ENCODE data around the gene SPPL3. TPM values are rescaled to one million over a fixed set of nuclear protein-coding genes. Genes with fewer than 3 reads are reported as not detected.

The SPPL3 gene
- total RNA-seq, 2 experiments from 2014 or later = 29.5 to 48.2 TPM

- Mint-ChIP-seq H3K9me3 (ENCODE audit: low read depth) (no peaks in the 10 kb centered on the region), H3K36me3 (ENCODE audit: low read depth) (peaks cover 2% of the 10 kb centered on the region), H3K4me1 (peaks cover 43% of the 10 kb centered on the region), H3K27ac (peak overlapping the region; percentile 5), H3K27me3 (no peaks in the 10 kb centered on the region), H3K4me3 (no peak overlapping the region)
- ChIA-PET POLR2A (no interaction called here), CTCF (interaction anchor here (0.6 kb wide), 1 partner anchor 10 kb away, joined by 3 read pairs; no protein-coding TSS in a partner anchor)
- ATAC-seq = no peak
- DNase-seq = no peak
- intact Hi-C loops (cut with DNase I, micrococcal nuclease) = no loop called here
Observed at GRCh38 chr12:120873226-120873625, 30.9 kb downstream of the SPPL3 start.

- H3K4me1 Mint-ChIP-seq = peaks cover 43% of the 10 kb centered on the region
- intact Hi-C loops (cut with DNase I, micrococcal nuclease) = no loop called here
- ChIA-PET CTCF (interaction anchor here (1.1 kb wide), 1 partner anchor 10 kb away, joined by 3 read pairs; no protein-coding TSS in a partner anchor), POLR2A (no interaction called here)
- ATAC-seq (no peak), DNase-seq (no peak)
- no peaks in the 10 kb centered on the region for H3K27me3 Mint-ChIP-seq
- peaks cover 4% of the 10 kb centered on the region for H3K36me3 Mint-ChIP-seq (ENCODE audit: low read depth)
- no peaks in the 10 kb centered on the region for H3K9me3 Mint-ChIP-seq (ENCODE audit: low read depth)
- H3K4me3 Mint-ChIP-seq = no peak overlapping the region
- H3K27ac Mint-ChIP-seq = no peak overlapping the region
Observed at GRCh38 chr12:120872487-120872886, 31.7 kb downstream of the SPPL3 start.

- Mint-ChIP-seq H3K27me3 (no peaks in the 10 kb centered on the region), H3K9me3 (ENCODE audit: low read depth) (no peaks in the 10 kb centered on the region), H3K27ac (no peak overlapping the region), H3K4me1 (peaks cover 40% of the 10 kb centered on the region), H3K36me3 (ENCODE audit: low read depth) (peaks cover 2% of the 10 kb centered on the region), H3K4me3 (no peak overlapping the region)
- ATAC-seq (no peak), DNase-seq (no peak)
- intact Hi-C loops (cut with DNase I, micrococcal nuclease) = no loop called here
- POLR2A ChIA-PET = interaction anchor here (0.6 kb wide), 1 partner anchor 26 kb away, joined by 3 read pairs; no protein-coding TSS in a partner anchor
- CTCF ChIA-PET = interaction anchor here (0.8 to 1.5 kb wide), 3 partner anchors 8 to 40 kb away, joined by 3 to 4 read pairs (median 3); no protein-coding TSS in a partner anchor
Observed at GRCh38 chr12:120870415-120870814, 33.7 kb downstream of the SPPL3 start.

- no peak overlapping the region for H3K27ac Mint-ChIP-seq
- H3K27me3 Mint-ChIP-seq = no peaks in the 10 kb centered on the region
- peaks cover 43% of the 10 kb centered on the region for H3K4me1 Mint-ChIP-seq
- no peak overlapping the region for H3K4me3 Mint-ChIP-seq
- peaks cover 2% of the 10 kb centered on the region for H3K36me3 Mint-ChIP-seq (ENCODE audit: low read depth)
- ChIA-PET CTCF (interaction anchor here (0.8 to 1.5 kb wide), 4 partner anchors 9 to 102 kb away, joined by 3 to 4 read pairs (median 3); no protein-coding TSS in a partner anchor), POLR2A (interaction anchor here (0.7 kb wide), 1 partner anchor 25 kb away, joined by 3 read pairs; no protein-coding TSS in a partner anchor)
- DNase-seq (no peak), ATAC-seq (no peak)
- intact Hi-C loops (cut with DNase I, micrococcal nuclease) = no loop called here
- H3K9me3 Mint-ChIP-seq (ENCODE audit: low read depth) = no peaks in the 10 kb centered on the region
Observed at GRCh38 chr12:120869376-120869775, 34.8 kb downstream of the SPPL3 start.

GRCh38 chr12:120866108-120866507 lies 38.0 kb downstream of the SPPL3 start:
- peaks cover 39% of the 10 kb centered on the region for H3K4me1 Mint-ChIP-seq
- ChIA-PET CTCF (no interaction called here), POLR2A (no interaction called here)
- DNase-seq (no peak), ATAC-seq (no peak)
- no peaks in the 10 kb centered on the region for H3K9me3 Mint-ChIP-seq (ENCODE audit: low read depth)
- no peak overlapping the region for H3K27ac Mint-ChIP-seq
- intact Hi-C loops (cut with DNase I, micrococcal nuclease) = no loop called here
- H3K36me3 Mint-ChIP-seq (ENCODE audit: low read depth) = peaks cover 4% of the 10 kb centered on the region
- H3K27me3 Mint-ChIP-seq = no peaks in the 10 kb centered on the region
- H3K4me3 Mint-ChIP-seq = no peak overlapping the region

- no peak for DNase-seq
- H3K27ac Mint-ChIP-seq = no peak overlapping the region
- POLR2A ChIA-PET = no interaction called here
- peak; percentile 93 for ATAC-seq
- CTCF ChIA-PET = interaction anchor here (1.3 kb wide), 1 partner anchor 54 kb away, joined by 4 read pairs; no protein-coding TSS in a partner anchor
- H3K36me3 Mint-ChIP-seq (ENCODE audit: low read depth) = peaks cover 4% of the 10 kb centered on the region
- no peaks in the 10 kb centered on the region for H3K27me3 Mint-ChIP-seq
- intact Hi-C loops (cut with DNase I, micrococcal nuclease) = no loop called here
- H3K4me1 Mint-ChIP-seq = peaks cover 33% of the 10 kb centered on the region
- H3K9me3 Mint-ChIP-seq (ENCODE audit: low read depth) = no peaks in the 10 kb centered on the region
- no peak overlapping the region for H3K4me3 Mint-ChIP-seq
Observed at GRCh38 chr12:120865098-120865497, 39.1 kb downstream of the SPPL3 start.

GRCh38 chr12:120862664-120863063 lies 41.5 kb downstream of the SPPL3 start:
- intact Hi-C loops (cut with DNase I, micrococcal nuclease) = no loop called here
- Mint-ChIP-seq H3K36me3 (ENCODE audit: low read depth) (peaks cover 10% of the 10 kb centered on the region), H3K27ac (no peak overlapping the region), H3K4me3 (no peak overlapping the region), H3K9me3 (ENCODE audit: low read depth) (peaks cover 8% of the 10 kb centered on the region), H3K27me3 (no peaks in the 10 kb centered on the region), H3K4me1 (peaks cover 29% of the 10 kb centered on the region)
- no peak for DNase-seq
- ATAC-seq = no peak
- CTCF ChIA-PET = interaction anchor here (0.6 to 0.8 kb wide), 2 partner anchors 9 to 926 kb away, joined by 3 read pairs; no protein-coding TSS in a partner anchor
- POLR2A ChIA-PET = interaction anchor here (0.7 kb wide), 1 partner anchor 32 kb away, joined by 3 read pairs; no protein-coding TSS in a partner anchor

- CTCF ChIA-PET = no interaction called here
- H3K9me3 Mint-ChIP-seq (ENCODE audit: low read depth) = peaks cover 8% of the 10 kb centered on the region
Observed at GRCh38 chr12:120861074-120861795, 42.9 kb downstream of the SPPL3 start.

GRCh38 chr12:120858306-120859088 lies 45.7 kb downstream of the SPPL3 start:
- H3K27ac Mint-ChIP-seq = no peak overlapping the region
- intact Hi-C loops (cut with DNase I, micrococcal nuclease) = loop anchor here (5.0 kb wide), 2 partner anchors 34 to 114 kb away; no protein-coding TSS in a partner anchor
- H3K36me3 Mint-ChIP-seq (ENCODE audit: low read depth) = peaks cover 10% of the 10 kb centered on the region
- ATAC-seq = no peak
- ChIA-PET CTCF (interaction anchor here (1.0 to 1.5 kb wide), 3 partner anchors 16 to 28 kb away, joined by 4 to 5 read pairs (median 4); no protein-coding TSS in a partner anchor), POLR2A (no interaction called here)
- peaks cover 8% of the 10 kb centered on the region for H3K9me3 Mint-ChIP-seq (ENCODE audit: low read depth)
- DNase-seq = no peak
- no peaks in the 10 kb centered on the region for H3K27me3 Mint-ChIP-seq
- H3K4me3 Mint-ChIP-seq = no peak overlapping the region
- peaks cover 40% of the 10 kb centered on the region for H3K4me1 Mint-ChIP-seq

More at GRCh38 chr12:120861074-120861795, 42.9 kb downstream of the SPPL3 start:
- H3K27ac Mint-ChIP-seq = no peak overlapping the region
- ATAC-seq = no peak
- H3K27me3 Mint-ChIP-seq = no peaks in the 10 kb centered on the region
- peaks cover 38% of the 10 kb centered on the region for H3K4me1 Mint-ChIP-seq
- intact Hi-C loops (cut with DNase I, micrococcal nuclease) = no loop called here
- DNase-seq = no peak
- no peak overlapping the region for H3K4me3 Mint-ChIP-seq
- POLR2A ChIA-PET = no interaction called here
- peaks cover 12% of the 10 kb centered on the region for H3K36me3 Mint-ChIP-seq (ENCODE audit: low read depth)

- Mint-ChIP-seq H3K4me3 (no peak overlapping the region), H3K9me3 (ENCODE audit: low read depth) (peaks cover 8% of the 10 kb centered on the region), H3K4me1 (peaks cover 40% of the 10 kb centered on the region), H3K27me3 (no peaks in the 10 kb centered on the region), H3K27ac (peak overlapping the region; percentile 35), H3K36me3 (ENCODE audit: low read depth) (peaks cover 10% of the 10 kb centered on the region)
- ATAC-seq = peak; percentile 59
- CTCF ChIA-PET = interaction anchor here (0.7 to 2.0 kb wide), 14 partner anchors 10 to 149 kb away, joined by 3 to 7 read pairs (median 4); no protein-coding TSS in a partner anchor
- no peak for DNase-seq
- POLR2A ChIA-PET = interaction anchor here (0.7 to 0.9 kb wide), 2 partner anchors 39 to 76 kb away, joined by 3 to 5 read pairs; no protein-coding TSS in a partner anchor
- intact Hi-C loops (cut with DNase I, micrococcal nuclease) = loop anchor here (5.0 kb wide), 2 partner anchors 35 to 115 kb away; no protein-coding TSS in a partner anchor
Observed at GRCh38 chr12:120856980-120857379, 47.2 kb downstream of the SPPL3 start.

All from activated CD4-positive, alpha-beta T cell treated with anti-CD3 and anti-CD28 coated beads for 36 hours (primary cell).